T-helper 17 cell (primary cell): Measurements from ENCODE around the gene EMILIN2. TPM values are rescaled to one million over a fixed set of nuclear protein-coding genes. Genes with fewer than 3 reads are reported as not detected.

Source experiments
- ATAC-seq: fragments of 150-1000 bp; cut with Tn5 transposase; 2 replicates; pipeline ENCODE4 v1.10.0; 2021; ENCODE audit warnings: mild to moderate bottlenecking, moderate library complexity
- DNase-seq, 3 donors: peaks; one replicate each; pipeline versions ENCODE4 v3.0.0 to v3.0.0-alpha.2; 2020 to 2021
- H3K9me3 ChIP-seq: one replicate; pipeline ENCODE4 v1.7.0; 2013; ENCODE audit warnings: low read length, mild to moderate bottlenecking; ENCODE audit not compliant: control insufficient read depth, poor library complexity, severe bottlenecking
- H3K27ac Mint-ChIP-seq: one replicate; pipeline ENCODE4 v1.8.0; 2022; ENCODE audit warnings: mild to moderate bottlenecking, moderate library complexity, mixed read lengths
- H3K27me3 Mint-ChIP-seq: one replicate; pipeline ENCODE4 v1.8.0; 2022; ENCODE audit warnings: mixed read lengths
- H3K36me3 Mint-ChIP-seq: one replicate; pipeline ENCODE4 v1.8.0; 2022; ENCODE audit warnings: low read depth, mixed read lengths
- H3K4me1 Mint-ChIP-seq: one replicate; pipeline ENCODE4 v1.8.0; 2022; ENCODE audit warnings: mild to moderate bottlenecking, mixed read lengths
- H3K4me3 Mint-ChIP-seq: one replicate; pipeline ENCODE4 v1.8.0; 2022; ENCODE audit warnings: mild to moderate bottlenecking, moderate library complexity, mixed read lengths
- total RNA-seq, 4 donors: library from RNA in 2 of 4; stranded (reverse) in 2 of 4; gene quantifications; one replicate each; pipeline ENCODE4 v1.2.3 and lab custom pipeline; 2022 to 2026

Gene EMILIN2
- total RNA-seq, 2 donors from 2014 or later: 5.8 to 9.9 TPM

DNA sequence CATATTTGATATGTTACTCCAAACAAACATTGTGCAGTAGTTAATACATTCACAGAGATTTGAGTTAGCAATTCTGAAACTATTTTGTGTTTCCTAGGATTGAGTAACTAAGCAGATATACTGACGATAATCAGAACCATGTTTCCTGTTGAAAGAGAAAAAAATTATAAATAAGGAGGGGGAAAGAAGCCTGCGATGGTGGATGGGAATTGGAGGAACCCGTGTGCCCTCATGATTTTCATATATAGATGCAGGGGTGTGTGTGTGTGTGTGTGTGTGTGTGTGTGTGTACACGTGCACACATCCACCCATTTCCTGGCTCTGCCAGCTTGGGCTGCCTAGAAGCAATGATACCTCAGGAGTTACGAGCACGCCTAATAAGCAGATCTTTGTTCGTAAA lies 109.2 kb downstream of the EMILIN2 start:
- no peaks in the 10 kb centered on the region for H3K9me3 ChIP-seq
- Mint-ChIP-seq H3K4me1 (peaks cover 47% of the 10 kb centered on the region), H3K4me3 (peak overlapping the region; percentile 77), H3K27me3 (no peaks in the 10 kb centered on the region), H3K27ac (peak overlapping the region; percentile 99), H3K36me3 (peaks cover 5% of the 10 kb centered on the region)
- DNase-seq (no peak), ATAC-seq (peak; percentile 31)

DNA sequence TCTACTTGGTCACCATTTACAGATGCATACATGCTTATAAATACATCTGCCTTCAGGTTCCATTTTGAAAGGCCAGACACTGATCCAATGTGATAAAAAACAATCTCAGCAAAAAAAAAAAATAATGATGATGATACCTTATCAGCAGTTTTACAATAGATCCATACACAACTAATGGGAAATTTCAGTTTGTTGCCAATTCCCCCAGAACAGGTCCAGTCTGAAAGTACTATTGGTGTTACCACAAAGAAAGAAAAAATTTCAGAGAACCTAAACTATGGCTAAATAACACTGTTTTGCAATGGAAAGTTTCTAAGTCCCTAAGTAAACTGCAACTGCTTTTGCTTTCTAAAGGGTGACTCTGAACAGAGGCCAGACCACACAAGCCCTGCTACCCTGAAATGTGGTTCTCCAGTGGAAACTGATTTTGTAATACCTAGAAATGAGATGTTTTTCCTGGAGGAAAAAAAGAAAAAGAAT lies 112.1 kb downstream of the EMILIN2 start:
- H3K9me3 ChIP-seq: no peaks in the 10 kb centered on the region
- H3K4me3 Mint-ChIP-seq: peak overlapping the region; percentile 61
- H3K4me1 Mint-ChIP-seq: peaks cover 61% of the 10 kb centered on the region
- H3K27ac Mint-ChIP-seq: peak overlapping the region; percentile 99
- DNase-seq: no peak
- H3K36me3 Mint-ChIP-seq: peaks cover 2% of the 10 kb centered on the region
- ATAC-seq: no peak
- H3K27me3 Mint-ChIP-seq: no peaks in the 10 kb centered on the region

DNA sequence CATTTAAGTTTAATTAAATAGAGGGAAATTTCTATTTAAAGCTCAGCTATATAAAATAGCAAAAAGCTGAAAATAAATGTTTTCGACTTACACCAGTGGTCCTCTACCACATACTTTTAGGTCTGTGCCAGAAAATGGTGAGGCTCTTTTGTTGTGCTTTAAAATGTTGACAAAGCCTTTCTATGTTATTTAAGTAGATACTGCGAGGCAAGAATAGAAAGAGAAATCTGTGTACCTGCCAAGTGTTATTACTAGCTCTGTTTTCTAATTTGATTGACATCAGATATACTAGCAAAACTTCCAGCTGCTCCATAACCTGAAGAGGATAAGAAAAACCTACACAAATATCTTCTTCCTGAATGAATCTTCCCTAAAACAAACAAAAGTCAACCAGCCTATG lies 112.5 kb downstream of the EMILIN2 start:
- Mint-ChIP-seq H3K27ac (peak overlapping the region; percentile 99), H3K4me3 (peak overlapping the region; percentile 82), H3K36me3 (peaks cover 2% of the 10 kb centered on the region), H3K27me3 (no peaks in the 10 kb centered on the region), H3K4me1 (peaks cover 61% of the 10 kb centered on the region)
- ATAC-seq (no peak), DNase-seq (no peak)
- H3K9me3 ChIP-seq: no peaks in the 10 kb centered on the region

DNA sequence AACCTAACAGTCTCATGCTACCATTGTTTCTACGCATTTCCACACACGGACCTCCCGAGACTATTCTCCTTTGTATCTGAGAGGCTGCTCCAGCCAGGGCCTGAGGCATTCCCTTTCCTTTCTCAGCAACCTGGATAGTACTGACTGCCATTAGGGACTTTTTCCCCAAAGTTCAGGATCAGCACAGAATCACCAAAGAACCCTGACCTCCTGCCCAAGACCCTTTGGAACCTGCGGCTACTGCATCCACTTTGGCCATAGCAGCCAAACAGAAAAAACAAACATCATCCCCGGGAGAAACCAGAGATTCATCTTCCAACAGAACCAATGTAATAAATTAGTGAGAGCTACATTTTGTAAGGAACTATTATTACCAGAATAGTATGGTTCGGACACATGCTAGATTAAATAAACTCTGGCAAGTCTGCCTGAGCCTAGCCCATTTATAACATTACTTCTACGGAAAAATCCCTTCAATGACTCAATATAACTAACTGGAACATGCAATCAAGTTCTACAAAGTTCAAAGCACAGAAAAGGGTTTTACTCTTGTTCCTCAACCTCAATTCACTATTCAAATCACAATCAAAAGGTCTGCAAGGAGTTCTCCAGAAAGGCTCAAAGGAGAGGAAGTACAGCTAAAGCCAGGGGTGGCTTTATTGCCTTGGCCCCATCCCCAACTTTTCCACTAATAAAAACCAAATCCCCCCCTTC lies 114.3 kb downstream of the EMILIN2 start:
- H3K4me3 Mint-ChIP-seq: peak overlapping the region; percentile 82
- DNase-seq: no peak
- H3K9me3 ChIP-seq: no peaks in the 10 kb centered on the region
- H3K36me3 Mint-ChIP-seq: no peaks in the 10 kb centered on the region
- peak overlapping the region; percentile 99 for H3K27ac Mint-ChIP-seq
- no peak for ATAC-seq
- H3K4me1 Mint-ChIP-seq: peaks cover 59% of the 10 kb centered on the region
- no peaks in the 10 kb centered on the region for H3K27me3 Mint-ChIP-seq

DNA sequence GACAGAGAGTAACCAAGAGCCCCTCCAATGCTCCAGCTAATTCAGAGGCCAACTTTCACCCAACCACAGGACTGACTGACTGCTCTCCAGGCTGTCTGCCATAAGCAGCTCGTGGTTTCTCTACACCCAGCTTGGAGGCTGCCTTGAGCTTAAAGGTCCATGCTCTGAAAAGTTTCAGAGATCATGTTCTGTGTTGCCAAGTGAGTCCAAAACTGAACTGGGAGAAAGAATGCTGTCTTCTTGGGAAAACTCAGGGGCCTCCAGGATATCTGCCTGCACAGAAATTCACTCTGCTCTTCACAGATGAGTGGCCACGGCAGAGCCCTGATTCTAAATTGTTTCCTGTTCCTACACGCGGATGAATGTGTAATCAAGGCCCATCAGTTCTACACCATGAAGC lies 115.0 kb downstream of the EMILIN2 start:
- H3K9me3 ChIP-seq: no peaks in the 10 kb centered on the region
- no peaks in the 10 kb centered on the region for H3K27me3 Mint-ChIP-seq
- H3K4me1 Mint-ChIP-seq: peaks cover 60% of the 10 kb centered on the region
- H3K4me3 Mint-ChIP-seq: peak overlapping the region; percentile 82
- no peak for ATAC-seq
- H3K27ac Mint-ChIP-seq: peak overlapping the region; percentile 99
- DNase-seq: no peak
- no peaks in the 10 kb centered on the region for H3K36me3 Mint-ChIP-seq

DNA sequence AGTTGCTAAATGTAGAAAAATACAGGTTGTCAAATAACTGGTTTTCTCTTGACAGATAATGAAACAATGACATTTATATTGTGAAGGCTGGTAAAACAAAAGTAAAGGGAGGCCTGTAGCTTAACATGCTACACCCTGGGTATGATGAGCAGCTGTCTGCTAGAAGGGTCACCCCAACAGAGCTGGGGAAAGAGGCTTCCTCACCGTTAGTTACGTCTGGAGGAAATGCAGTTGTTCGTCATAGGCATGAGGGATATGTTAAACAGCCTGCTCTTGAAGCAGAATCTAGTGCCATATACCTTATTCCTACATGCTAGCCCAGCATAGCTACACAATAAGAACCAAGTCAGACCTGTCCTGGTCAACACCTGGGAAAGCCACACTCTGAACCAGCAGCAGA lies 116.2 kb downstream of the EMILIN2 start:
- no peaks in the 10 kb centered on the region for H3K36me3 Mint-ChIP-seq
- peak overlapping the region; percentile 99 for H3K27ac Mint-ChIP-seq
- H3K4me3 Mint-ChIP-seq: peak overlapping the region; percentile 69
- peak; percentile 76 for ATAC-seq
- DNase-seq: peak in 2 of 3 donors; percentile 30 to 33
- no peaks in the 10 kb centered on the region for H3K9me3 ChIP-seq
- no peaks in the 10 kb centered on the region for H3K27me3 Mint-ChIP-seq
- peaks cover 61% of the 10 kb centered on the region for H3K4me1 Mint-ChIP-seq

DNA sequence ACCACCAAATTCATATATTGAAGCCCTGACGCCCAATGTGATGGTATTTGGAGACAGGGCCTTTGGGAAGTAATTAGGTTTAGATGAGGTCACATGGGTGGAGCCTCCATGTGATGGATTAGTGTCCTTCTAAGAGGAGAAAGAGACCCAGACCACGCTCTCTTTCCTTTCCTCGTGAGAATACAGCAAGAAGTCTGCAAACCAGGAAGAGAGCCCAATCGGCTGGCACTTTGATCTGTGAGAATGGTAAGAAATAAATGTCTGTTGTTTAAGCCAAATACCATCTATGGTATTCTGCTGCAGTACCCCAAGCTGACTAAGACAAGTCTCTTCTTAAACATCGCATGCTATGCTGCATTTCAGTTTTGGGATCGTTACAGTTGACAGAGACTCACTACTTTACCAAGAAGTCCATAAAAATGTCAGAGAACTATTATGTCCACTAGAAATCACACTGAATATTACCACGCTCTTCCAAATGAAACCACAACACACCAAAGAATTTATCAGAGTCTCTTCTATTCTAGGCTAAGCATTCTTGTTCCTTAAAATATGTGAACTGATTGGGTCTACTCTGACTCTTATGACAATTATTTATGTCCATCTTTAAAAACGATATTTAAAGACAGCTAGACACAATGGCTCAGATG lies 117.7 kb downstream of the EMILIN2 start:
- H3K27me3 Mint-ChIP-seq: no peaks in the 10 kb centered on the region

More for the DNA sequence above, 117.7 kb downstream of the EMILIN2 start:
- Mint-ChIP-seq H3K27ac (peak overlapping the region; percentile 99), H3K4me1 (peaks cover 68% of the 10 kb centered on the region), H3K4me3 (peak overlapping the region; percentile 84), H3K36me3 (no peaks in the 10 kb centered on the region)
- DNase-seq: no peak
- no peaks in the 10 kb centered on the region for H3K9me3 ChIP-seq
- no peak for ATAC-seq

Other genes with a start within 250 kb of the EMILIN2 start
- gene SMCHD1, start 191.3 kb upstream of the EMILIN2 start, total RNA-seq: 100 to 1,000 TPM; 288 to 316 TPM
- 10 to 100 TPM; 75.8 to 84.8 TPM for gene LPIN2, start 166.1 kb downstream of the EMILIN2 start, total RNA-seq